ENCODE results near the gene ZMYND8. TPM values are rescaled to one million over a fixed set of nuclear protein-coding genes. Genes with fewer than 3 reads are reported as not detected.

The ZMYND8 gene
- total RNA-seq, 1 donor from 2014 or later: 13.6 TPM

DNA sequence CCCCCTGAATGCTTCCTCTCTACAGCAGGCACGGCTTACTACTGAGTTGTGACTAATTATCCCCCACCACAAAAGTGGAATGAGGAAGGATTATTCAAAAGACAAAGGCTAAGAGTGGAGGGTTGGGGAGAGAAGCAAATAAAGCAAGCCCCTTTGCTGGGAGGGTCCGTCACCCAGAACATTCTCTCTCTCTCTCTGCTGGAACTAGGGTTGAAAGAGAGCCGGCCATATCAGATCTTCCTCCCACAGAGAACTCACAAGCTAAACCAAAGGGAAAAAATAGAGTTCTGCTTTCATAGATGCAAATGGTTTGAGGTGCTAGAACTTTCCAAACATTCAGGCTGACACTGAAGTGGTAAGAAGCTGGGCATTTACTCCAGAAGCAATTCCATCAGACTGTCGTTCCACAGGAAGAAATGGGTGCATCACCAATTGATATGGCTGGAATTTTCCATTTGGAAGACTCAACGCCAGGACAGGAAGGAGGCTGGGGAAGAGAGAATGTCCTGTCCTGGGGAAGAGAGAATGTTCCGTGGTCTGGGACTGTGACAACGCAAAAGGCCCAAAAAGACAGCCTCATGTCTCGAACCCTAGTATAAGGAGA lies 7.9 kb downstream of the ZMYND8 start:
- Histone ChIP-seq H3K36me3 (ENCODE audit: control insufficient read depth in 3 of 3, insufficient read depth in 3 of 3, low read length in 3 of 3) (peaks cover 0 to 6% (median 3%) of the 10 kb centered on the region in 3 donors), H3K27ac (ENCODE audit: low read depth, low read length) (peak overlapping the region; percentile 71), H3K9me3 (ENCODE audit: control insufficient read depth in 3 of 3, low read length in 3 of 3) (no peaks in the 10 kb centered on the region), H3K9ac (ENCODE audit: low read depth in 1 of 3, low read length in 3 of 3) (peak overlapping the region in 2 of 3 donors; percentile 17 to 24), H3K4me3 (ENCODE audit: low read length in 3 of 3) (peak overlapping the region; percentile 1 to 44 (median 31)), H3K4me1 (ENCODE audit: control insufficient read depth in 3 of 3, insufficient read depth in 3 of 3, low read length in 3 of 3) (peaks cover 58 to 63% (median 62%) of the 10 kb centered on the region in 3 donors), H3K27me3 (ENCODE audit: control insufficient read depth in 3 of 3, insufficient read depth in 3 of 3, low read length in 3 of 3) (no peaks in the 10 kb centered on the region)

- Histone ChIP-seq H3K9ac (ENCODE audit: low read depth in 1 of 3, low read length in 3 of 3) (peak overlapping the region in 1 of 3 donors; percentile 17), H3K27ac (ENCODE audit: low read depth, low read length) (peak overlapping the region; percentile 71), H3K9me3 (ENCODE audit: control insufficient read depth in 3 of 3, low read length in 3 of 3) (no peaks in the 10 kb centered on the region), H3K4me1 (ENCODE audit: control insufficient read depth in 3 of 3, insufficient read depth in 3 of 3, low read length in 3 of 3) (peaks cover 55 to 64% (median 61%) of the 10 kb centered on the region in 3 donors), H3K27me3 (ENCODE audit: control insufficient read depth in 3 of 3, insufficient read depth in 3 of 3, low read length in 3 of 3) (no peaks in the 10 kb centered on the region), H3K4me3 (ENCODE audit: low read length in 3 of 3) (peak overlapping the region in 1 of 3 donors; percentile 1), H3K36me3 (ENCODE audit: control insufficient read depth in 3 of 3, insufficient read depth in 3 of 3, low read length in 3 of 3) (peaks cover 0 to 6% (median 3%) of the 10 kb centered on the region in 3 donors)
Observed at GRCh38 chr20:47347661-47348435, 8.7 kb downstream of the ZMYND8 start.

DNA sequence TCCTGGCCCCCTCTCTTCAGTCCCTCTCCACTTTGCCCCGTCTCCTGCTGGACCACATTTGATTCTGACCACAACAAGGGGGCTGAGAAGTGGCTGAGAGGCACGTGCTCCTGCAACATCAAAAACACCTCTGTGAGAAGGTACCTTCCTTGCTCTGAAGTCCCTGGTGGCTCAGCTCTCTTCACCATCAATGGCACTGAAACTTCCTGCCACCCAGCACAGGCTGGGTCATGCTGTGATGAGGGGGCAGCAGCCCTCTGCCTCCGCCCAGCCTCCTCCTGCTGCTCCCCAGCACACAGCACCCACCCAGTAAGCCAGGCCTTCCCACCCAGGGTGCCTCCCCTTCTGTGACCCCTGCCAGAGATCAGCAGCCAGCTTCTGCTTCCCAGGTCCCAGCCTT lies 10.3 kb downstream of the ZMYND8 start:
- no peak overlapping the region for H3K9ac ChIP-seq (ENCODE audit: low read depth in 1 of 3, low read length in 3 of 3)
- H3K36me3 ChIP-seq (ENCODE audit: control insufficient read depth in 3 of 3, insufficient read depth in 3 of 3, low read length in 3 of 3): peaks cover 0 to 6% (median 3%) of the 10 kb centered on the region in 3 donors
- no peaks in the 10 kb centered on the region for H3K27me3 ChIP-seq (ENCODE audit: control insufficient read depth in 3 of 3, insufficient read depth in 3 of 3, low read length in 3 of 3)
- H3K27ac ChIP-seq (ENCODE audit: low read depth, low read length): no peak overlapping the region
- H3K9me3 ChIP-seq (ENCODE audit: control insufficient read depth in 3 of 3, low read length in 3 of 3): no peaks in the 10 kb centered on the region
- no peak overlapping the region for H3K4me3 ChIP-seq (ENCODE audit: low read length in 3 of 3)
- peaks cover 41 to 51% (median 45%) of the 10 kb centered on the region in 3 donors for H3K4me1 ChIP-seq (ENCODE audit: control insufficient read depth in 3 of 3, insufficient read depth in 3 of 3, low read length in 3 of 3)

GRCh38 chr20:47345214-47345613 lies 11.3 kb downstream of the ZMYND8 start:
- peaks cover 35 to 42% (median 35%) of the 10 kb centered on the region in 3 donors for H3K4me1 ChIP-seq (ENCODE audit: control insufficient read depth in 3 of 3, insufficient read depth in 3 of 3, low read length in 3 of 3)
- H3K9me3 ChIP-seq (ENCODE audit: control insufficient read depth in 3 of 3, low read length in 3 of 3): no peaks in the 10 kb centered on the region
- H3K27ac ChIP-seq (ENCODE audit: low read depth, low read length): no peak overlapping the region
- H3K36me3 ChIP-seq (ENCODE audit: control insufficient read depth in 3 of 3, insufficient read depth in 3 of 3, low read length in 3 of 3): peaks cover 0 to 6% (median 3%) of the 10 kb centered on the region in 3 donors
- no peaks in the 10 kb centered on the region for H3K27me3 ChIP-seq (ENCODE audit: control insufficient read depth in 3 of 3, insufficient read depth in 3 of 3, low read length in 3 of 3)
- H3K4me3 ChIP-seq (ENCODE audit: low read length in 3 of 3): no peak overlapping the region
- H3K9ac ChIP-seq (ENCODE audit: low read depth in 1 of 3, low read length in 3 of 3): no peak overlapping the region

GRCh38 chr20:47343007-47343472 lies 13.5 kb downstream of the ZMYND8 start:
- Histone ChIP-seq H3K27ac (ENCODE audit: low read depth, low read length) (no peak overlapping the region), H3K9me3 (ENCODE audit: control insufficient read depth in 3 of 3, low read length in 3 of 3) (no peaks in the 10 kb centered on the region), H3K27me3 (ENCODE audit: control insufficient read depth in 3 of 3, insufficient read depth in 3 of 3, low read length in 3 of 3) (no peaks in the 10 kb centered on the region), H3K9ac (ENCODE audit: low read depth in 1 of 3, low read length in 3 of 3) (no peak overlapping the region), H3K4me1 (ENCODE audit: control insufficient read depth in 3 of 3, insufficient read depth in 3 of 3, low read length in 3 of 3) (peaks cover 17 to 28% (median 20%) of the 10 kb centered on the region in 3 donors), H3K36me3 (ENCODE audit: control insufficient read depth in 3 of 3, insufficient read depth in 3 of 3, low read length in 3 of 3) (peaks cover 0 to 8% (median 4%) of the 10 kb centered on the region in 3 donors), H3K4me3 (ENCODE audit: low read length in 3 of 3) (no peak overlapping the region)

DNA sequence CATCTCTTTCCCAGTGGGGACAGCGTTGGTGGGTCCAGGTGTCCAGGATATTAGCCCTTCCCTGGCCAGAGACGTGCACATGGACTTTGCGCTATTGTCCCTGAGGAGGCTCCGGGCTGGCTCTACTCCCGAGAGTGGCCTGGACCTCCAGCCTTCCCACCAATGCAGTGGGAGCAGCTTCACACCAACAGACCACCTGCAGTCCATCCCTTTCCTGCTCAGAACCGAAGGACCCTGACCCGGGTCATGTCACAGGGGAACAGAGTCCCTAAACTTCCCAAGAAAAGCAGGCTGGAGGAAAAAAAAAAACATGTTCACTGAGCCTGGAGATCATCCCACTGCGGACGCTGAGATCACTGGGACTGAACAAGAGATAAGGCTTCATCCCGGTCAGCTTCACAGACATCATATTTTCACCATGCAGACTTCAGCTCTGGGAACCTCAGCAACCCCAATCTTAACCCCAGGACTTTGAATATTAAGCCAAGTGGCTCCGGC lies 18.3 kb downstream of the ZMYND8 start:
- H3K36me3 ChIP-seq (ENCODE audit: control insufficient read depth in 3 of 3, insufficient read depth in 3 of 3, low read length in 3 of 3): peaks cover 0 to 3% (median 2%) of the 10 kb centered on the region in 3 donors
- H3K4me1 ChIP-seq (ENCODE audit: control insufficient read depth in 3 of 3, insufficient read depth in 3 of 3, low read length in 3 of 3): peaks cover 22 to 41% (median 28%) of the 10 kb centered on the region in 3 donors
- H3K9ac ChIP-seq (ENCODE audit: low read depth in 1 of 3, low read length in 3 of 3): peak overlapping the region in 1 of 3 donors; percentile 16
- no peak overlapping the region for H3K27ac ChIP-seq (ENCODE audit: low read depth, low read length)
- no peaks in the 10 kb centered on the region for H3K9me3 ChIP-seq (ENCODE audit: control insufficient read depth in 3 of 3, low read length in 3 of 3)
- H3K27me3 ChIP-seq (ENCODE audit: control insufficient read depth in 3 of 3, insufficient read depth in 3 of 3, low read length in 3 of 3): no peaks in the 10 kb centered on the region
- no peak overlapping the region for H3K4me3 ChIP-seq (ENCODE audit: low read length in 3 of 3)

DNA sequence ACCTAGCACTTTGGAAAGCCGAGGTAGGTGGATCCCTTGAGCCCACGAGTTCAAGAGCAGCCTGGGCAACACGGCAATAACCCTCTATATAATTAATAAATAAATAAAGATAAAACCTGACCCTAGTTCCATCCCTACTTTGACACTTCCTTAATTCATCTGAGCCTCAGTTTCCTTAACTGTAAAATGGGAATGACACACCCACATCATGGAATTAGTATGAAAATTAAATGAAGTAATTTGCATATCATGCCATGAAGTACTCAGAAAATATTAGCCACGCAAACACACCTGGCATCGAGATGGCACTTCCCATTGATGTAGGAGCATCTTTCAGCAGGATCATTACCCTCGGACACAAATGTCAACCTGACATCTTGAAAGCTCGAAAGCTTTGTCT lies 19.1 kb downstream of the ZMYND8 start:
- Histone ChIP-seq H3K27ac (ENCODE audit: low read depth, low read length) (no peak overlapping the region), H3K9ac (ENCODE audit: low read depth in 1 of 3, low read length in 3 of 3) (no peak overlapping the region), H3K4me1 (ENCODE audit: control insufficient read depth in 3 of 3, insufficient read depth in 3 of 3, low read length in 3 of 3) (peaks cover 23 to 37% (median 27%) of the 10 kb centered on the region in 3 donors), H3K27me3 (ENCODE audit: control insufficient read depth in 3 of 3, insufficient read depth in 3 of 3, low read length in 3 of 3) (no peaks in the 10 kb centered on the region), H3K36me3 (ENCODE audit: control insufficient read depth in 3 of 3, insufficient read depth in 3 of 3, low read length in 3 of 3) (peaks cover 0 to 3% (median 2%) of the 10 kb centered on the region in 3 donors), H3K9me3 (ENCODE audit: control insufficient read depth in 3 of 3, low read length in 3 of 3) (no peaks in the 10 kb centered on the region), H3K4me3 (ENCODE audit: low read length in 3 of 3) (no peak overlapping the region)

DNA sequence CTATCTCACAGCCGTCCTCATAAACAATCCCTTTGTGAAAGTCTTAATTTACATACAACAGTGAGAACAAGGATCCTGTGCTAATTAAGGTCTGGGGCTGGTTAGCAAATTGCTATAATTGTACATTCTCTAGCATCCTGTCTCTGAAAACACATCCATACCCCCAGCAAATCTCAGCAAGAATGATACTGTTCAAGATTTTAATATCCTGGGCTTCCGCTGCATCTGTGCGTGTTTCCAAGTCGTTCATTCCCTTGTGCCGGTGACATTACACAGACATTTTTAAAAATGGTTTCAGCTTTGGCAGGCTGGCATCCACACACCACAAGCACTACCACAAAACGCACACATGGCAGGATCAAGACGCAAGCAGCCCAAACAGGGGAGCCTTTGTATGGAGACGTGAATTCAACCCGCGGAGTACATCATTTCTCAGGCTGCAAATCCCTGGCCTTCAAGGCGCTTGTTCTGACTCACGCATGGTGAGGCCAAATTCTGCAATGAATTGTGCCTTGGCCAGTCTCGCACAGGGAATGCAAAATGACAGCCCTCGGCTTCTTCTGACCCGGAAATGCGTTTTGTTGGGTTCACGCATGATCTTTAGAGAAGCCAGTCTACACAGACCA lies 20.3 kb downstream of the ZMYND8 start:
- Histone ChIP-seq H3K4me1 (ENCODE audit: control insufficient read depth in 3 of 3, insufficient read depth in 3 of 3, low read length in 3 of 3) (peaks cover 28 to 42% (median 33%) of the 10 kb centered on the region in 3 donors), H3K27me3 (ENCODE audit: control insufficient read depth in 3 of 3, insufficient read depth in 3 of 3, low read length in 3 of 3) (no peaks in the 10 kb centered on the region), H3K27ac (ENCODE audit: low read depth, low read length) (peak overlapping the region; percentile 38), H3K4me3 (ENCODE audit: low read length in 3 of 3) (peak overlapping the region; percentile 20 to 37 (median 22)), H3K9ac (ENCODE audit: low read depth in 1 of 3, low read length in 3 of 3) (peak overlapping the region; percentile 9 to 26 (median 13)), H3K9me3 (ENCODE audit: control insufficient read depth in 3 of 3, low read length in 3 of 3) (no peaks in the 10 kb centered on the region), H3K36me3 (ENCODE audit: control insufficient read depth in 3 of 3, insufficient read depth in 3 of 3, low read length in 3 of 3) (peaks cover 0 to 3% (median 2%) of the 10 kb centered on the region in 3 donors)

GRCh38 chr20:47335251-47336128 lies 21.0 kb downstream of the ZMYND8 start:
- Histone ChIP-seq H3K4me1 (ENCODE audit: control insufficient read depth in 3 of 3, insufficient read depth in 3 of 3, low read length in 3 of 3) (peaks cover 35 to 49% (median 35%) of the 10 kb centered on the region in 3 donors), H3K36me3 (ENCODE audit: control insufficient read depth in 3 of 3, insufficient read depth in 3 of 3, low read length in 3 of 3) (peaks cover 0 to 3% (median 2%) of the 10 kb centered on the region in 3 donors), H3K4me3 (ENCODE audit: low read length in 3 of 3) (no peak overlapping the region), H3K27ac (ENCODE audit: low read depth, low read length) (peak overlapping the region; percentile 38), H3K9me3 (ENCODE audit: control insufficient read depth in 3 of 3, low read length in 3 of 3) (no peaks in the 10 kb centered on the region), H3K27me3 (ENCODE audit: control insufficient read depth in 3 of 3, insufficient read depth in 3 of 3, low read length in 3 of 3) (no peaks in the 10 kb centered on the region), H3K9ac (ENCODE audit: low read depth in 1 of 3, low read length in 3 of 3) (peak overlapping the region in 2 of 3 donors; percentile 9 to 26)

Data from skeletal muscle tissue (tissue), 4 donors.